Liver (tissue), 3 donors: Measurements from ENCODE around the gene CCDC91.

Experiments used
- CTCF ChIP-seq: fragments of 150-350 bp; IDR thresholded peaks from 2 replicates; pipeline ENCODE4 v1.5.1; 2017; ENCODE audit warnings: improper control_type of control experiment, low read depth, low read length; ENCODE audit not compliant: missing input control
- TAF1 ChIP-seq: conservative IDR thresholded peaks from 2 replicates; pipeline ENCODE4 v1.6.1; 2016; ENCODE audit warnings: antibody characterized with exemption, mild to moderate bottlenecking
- donor health status: healthy.
- donor health status: healthy.

DNA sequence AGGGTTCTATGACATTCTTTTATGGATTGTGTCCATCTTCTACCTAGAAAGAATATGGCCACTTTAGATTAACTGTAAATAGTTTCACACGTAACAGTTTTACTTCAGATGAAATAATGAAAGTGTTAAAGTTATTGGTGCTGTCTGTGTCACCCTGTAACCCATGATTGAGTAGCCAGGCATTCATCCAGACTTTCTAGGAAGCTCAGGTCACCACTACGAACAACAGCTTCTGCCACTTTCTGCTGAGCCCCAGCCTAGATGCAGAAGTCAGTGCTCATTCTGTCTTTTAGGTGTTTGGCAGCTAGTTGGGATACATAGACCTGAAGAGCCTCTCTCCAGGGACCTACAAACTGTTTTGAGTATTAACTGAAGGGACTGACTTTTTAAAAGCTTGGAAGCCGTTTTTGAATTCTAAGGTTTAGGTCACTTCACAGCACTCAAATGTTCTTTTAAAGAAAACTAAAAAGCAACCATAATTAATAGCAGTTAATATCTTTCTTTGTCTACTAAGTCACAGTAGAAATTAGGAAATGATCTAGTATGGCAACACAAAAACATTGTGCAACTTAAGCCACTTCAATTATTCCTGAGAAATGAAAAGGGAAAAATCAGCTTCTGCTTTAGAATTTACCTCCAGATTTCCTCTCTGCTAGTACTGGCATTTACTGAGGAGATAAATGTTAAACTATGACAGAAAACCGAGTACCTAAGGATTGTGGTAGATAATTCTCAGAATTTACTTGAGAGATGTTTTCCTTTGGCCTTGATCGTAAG is 266.9 kb downstream of the CCDC91 start:
- TF ChIP-seq CTCF, result no peak
- TF ChIP-seq TAF1, result no peak
